ENCODE measurements around the gene HOXA4.

DNA sequence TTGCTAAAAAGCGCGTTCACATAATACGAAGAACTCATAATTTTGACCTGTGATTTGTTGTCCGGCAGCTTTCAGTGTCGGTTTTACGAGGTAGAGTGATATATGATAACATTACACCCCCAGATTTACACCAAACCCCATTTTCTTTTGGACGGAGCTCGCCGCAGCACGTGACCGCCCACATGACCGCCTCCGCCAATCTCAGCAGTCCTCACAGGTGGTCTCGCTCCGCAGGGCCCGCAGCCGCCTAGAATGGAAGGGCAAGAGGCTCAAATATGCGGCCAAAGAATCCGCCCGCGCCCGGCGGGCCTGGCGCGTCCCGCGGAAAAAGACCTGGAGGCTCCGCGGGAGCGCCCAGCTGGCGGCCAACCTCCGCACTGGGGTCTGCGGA lies 25.9 kb upstream of the HOXA4 start, which contains the start of gene HOXA7:
- no peak for TF ChIP-seq NFYB (CRISPR knock-in tag; conservative IDR thresholded peaks at IDR 0.05; ENCODE audit: low read depth)
- TF ChIP-seq, protein P1, sequence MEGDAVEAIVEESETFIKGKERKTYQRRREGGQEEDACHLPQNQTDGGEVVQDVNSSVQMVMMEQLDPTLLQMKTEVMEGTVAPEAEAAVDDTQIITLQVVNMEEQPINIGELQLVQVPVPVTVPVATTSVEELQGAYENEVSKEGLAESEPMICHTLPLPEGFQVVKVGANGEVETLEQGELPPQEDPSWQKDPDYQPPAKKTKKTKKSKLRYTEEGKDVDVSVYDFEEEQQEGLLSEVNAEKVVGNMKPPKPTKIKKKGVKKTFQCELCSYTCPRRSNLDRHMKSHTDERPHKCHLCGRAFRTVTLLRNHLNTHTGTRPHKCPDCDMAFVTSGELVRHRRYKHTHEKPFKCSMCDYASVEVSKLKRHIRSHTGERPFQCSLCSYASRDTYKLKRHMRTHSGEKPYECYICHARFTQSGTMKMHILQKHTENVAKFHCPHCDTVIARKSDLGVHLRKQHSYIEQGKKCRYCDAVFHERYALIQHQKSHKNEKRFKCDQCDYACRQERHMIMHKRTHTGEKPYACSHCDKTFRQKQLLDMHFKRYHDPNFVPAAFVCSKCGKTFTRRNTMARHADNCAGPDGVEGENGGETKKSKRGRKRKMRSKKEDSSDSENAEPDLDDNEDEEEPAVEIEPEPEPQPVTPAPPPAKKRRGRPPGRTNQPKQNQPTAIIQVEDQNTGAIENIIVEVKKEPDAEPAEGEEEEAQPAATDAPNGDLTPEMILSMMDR (IDR thresholded peaks at IDR 0.05), result no peak
- no peak for TF ChIP-seq EMX1 (CRISPR knock-in tag; IDR thresholded peaks at IDR 0.05)
- TF ChIP-seq, protein P2, sequence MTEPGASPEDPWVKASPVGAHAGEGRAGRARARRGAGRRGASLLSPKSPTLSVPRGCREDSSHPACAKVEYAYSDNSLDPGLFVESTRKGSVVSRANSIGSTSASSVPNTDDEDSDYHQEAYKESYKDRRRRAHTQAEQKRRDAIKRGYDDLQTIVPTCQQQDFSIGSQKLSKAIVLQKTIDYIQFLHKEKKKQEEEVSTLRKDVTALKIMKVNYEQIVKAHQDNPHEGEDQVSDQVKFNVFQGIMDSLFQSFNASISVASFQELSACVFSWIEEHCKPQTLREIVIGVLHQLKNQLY (CRISPR knock-in tag; IDR thresholded peaks at IDR 0.05), result no peak
- TF ChIP-seq SMAD4 (CRISPR knock-in tag; IDR thresholded peaks at IDR 0.05), result no peak
- TF ChIP-seq, protein P3, sequence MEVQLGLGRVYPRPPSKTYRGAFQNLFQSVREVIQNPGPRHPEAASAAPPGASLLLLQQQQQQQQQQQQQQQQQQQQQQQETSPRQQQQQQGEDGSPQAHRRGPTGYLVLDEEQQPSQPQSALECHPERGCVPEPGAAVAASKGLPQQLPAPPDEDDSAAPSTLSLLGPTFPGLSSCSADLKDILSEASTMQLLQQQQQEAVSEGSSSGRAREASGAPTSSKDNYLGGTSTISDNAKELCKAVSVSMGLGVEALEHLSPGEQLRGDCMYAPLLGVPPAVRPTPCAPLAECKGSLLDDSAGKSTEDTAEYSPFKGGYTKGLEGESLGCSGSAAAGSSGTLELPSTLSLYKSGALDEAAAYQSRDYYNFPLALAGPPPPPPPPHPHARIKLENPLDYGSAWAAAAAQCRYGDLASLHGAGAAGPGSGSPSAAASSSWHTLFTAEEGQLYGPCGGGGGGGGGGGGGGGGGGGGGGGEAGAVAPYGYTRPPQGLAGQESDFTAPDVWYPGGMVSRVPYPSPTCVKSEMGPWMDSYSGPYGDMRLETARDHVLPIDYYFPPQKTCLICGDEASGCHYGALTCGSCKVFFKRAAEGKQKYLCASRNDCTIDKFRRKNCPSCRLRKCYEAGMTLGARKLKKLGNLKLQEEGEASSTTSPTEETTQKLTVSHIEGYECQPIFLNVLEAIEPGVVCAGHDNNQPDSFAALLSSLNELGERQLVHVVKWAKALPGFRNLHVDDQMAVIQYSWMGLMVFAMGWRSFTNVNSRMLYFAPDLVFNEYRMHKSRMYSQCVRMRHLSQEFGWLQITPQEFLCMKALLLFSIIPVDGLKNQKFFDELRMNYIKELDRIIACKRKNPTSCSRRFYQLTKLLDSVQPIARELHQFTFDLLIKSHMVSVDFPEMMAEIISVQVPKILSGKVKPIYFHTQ (CRISPR knock-in tag; IDR thresholded peaks at IDR 0.05), result no peak
- TF ChIP-seq NR1H2 (CRISPR knock-in tag; IDR thresholded peaks at IDR 0.05), result no peak
- TF ChIP-seq TEAD4 (CRISPR knock-in tag; IDR thresholded peaks at IDR 0.05), result no peak
- no peak for TF ChIP-seq CREB1 (CRISPR knock-in tag; IDR thresholded peaks at IDR 0.05)
- TF ChIP-seq, protein P4, sequence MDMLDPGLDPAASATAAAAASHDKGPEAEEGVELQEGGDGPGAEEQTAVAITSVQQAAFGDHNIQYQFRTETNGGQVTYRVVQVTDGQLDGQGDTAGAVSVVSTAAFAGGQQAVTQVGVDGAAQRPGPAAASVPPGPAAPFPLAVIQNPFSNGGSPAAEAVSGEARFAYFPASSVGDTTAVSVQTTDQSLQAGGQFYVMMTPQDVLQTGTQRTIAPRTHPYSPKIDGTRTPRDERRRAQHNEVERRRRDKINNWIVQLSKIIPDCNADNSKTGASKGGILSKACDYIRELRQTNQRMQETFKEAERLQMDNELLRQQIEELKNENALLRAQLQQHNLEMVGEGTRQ (CRISPR knock-in tag; IDR thresholded peaks at IDR 0.05), result peak; percentile 94
- no peak for TF ChIP-seq ZNF121 (CRISPR knock-in tag; IDR thresholded peaks at IDR 0.05)
- no peak for TF ChIP-seq TEAD1 (CRISPR knock-in tag; IDR thresholded peaks at IDR 0.05)
- TF ChIP-seq, protein P5, sequence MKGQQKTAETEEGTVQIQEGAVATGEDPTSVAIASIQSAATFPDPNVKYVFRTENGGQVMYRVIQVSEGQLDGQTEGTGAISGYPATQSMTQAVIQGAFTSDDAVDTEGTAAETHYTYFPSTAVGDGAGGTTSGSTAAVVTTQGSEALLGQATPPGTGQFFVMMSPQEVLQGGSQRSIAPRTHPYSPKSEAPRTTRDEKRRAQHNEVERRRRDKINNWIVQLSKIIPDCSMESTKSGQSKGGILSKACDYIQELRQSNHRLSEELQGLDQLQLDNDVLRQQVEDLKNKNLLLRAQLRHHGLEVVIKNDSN (CRISPR knock-in tag; IDR thresholded peaks at IDR 0.05), result peak; percentile 97

Measured in WTC11 (cell line).